Measurements from ENCODE around the gene ULBP2.
A peak's percentile ranks its signal among the peaks of the same experiment; 100 is the strongest.
"Not testable (repeated sequence)": the region's sequence is repeated elsewhere in the genome, so short reads cannot be mapped to it uniquely, and the experiment has no call there.

Gene ULBP2

GRCh38 chr6:149941583-149942460, at the start of gene ULBP2:
TSS of gene ULBP2 (plus strand) at chr6:149942014. CDS start at chr6:149942073, 59 bp downstream.
- DNase-seq (ENCODE audit: low read depth): peak; percentile 85

- no peak for DNase-seq (ENCODE audit: low read depth)
Measured at GRCh38 chr6:149895048-149895590, 46.7 kb upstream of the ULBP2 start.

- no peak for DNase-seq (ENCODE audit: low read depth)
Measured at GRCh38 chr6:149895833-149896271, 46.0 kb upstream of the ULBP2 start.

- no peak for DNase-seq (ENCODE audit: low read depth)
Measured at GRCh38 chr6:149896491-149896890, 45.3 kb upstream of the ULBP2 start.

GRCh38 chr6:149897015-149897697, 44.7 kb upstream of the ULBP2 start:
- DNase-seq (ENCODE audit: low read depth): peak; percentile 91

- DNase-seq (ENCODE audit: low read depth): no peak
Measured at GRCh38 chr6:149897855-149898744, 43.7 kb upstream of the ULBP2 start, which contains the start of gene RAET1E. TSS of gene RAET1E (minus strand) at chr6:149898113. CDS start at chr6:149890901, 7,212 bp downstream.

GRCh38 chr6:149898966-149899365, 42.8 kb upstream of the ULBP2 start:
- no peak for DNase-seq (ENCODE audit: low read depth)

- DNase-seq (ENCODE audit: low read depth): no peak
Measured at GRCh38 chr6:149899486-149899885, 42.3 kb upstream of the ULBP2 start.

GRCh38 chr6:149899926-149900619, 41.7 kb upstream of the ULBP2 start:
- no peak for DNase-seq (ENCODE audit: low read depth)

- no peak for DNase-seq (ENCODE audit: low read depth)
Measured at GRCh38 chr6:149900620-149901443, 41.0 kb upstream of the ULBP2 start.

GRCh38 chr6:149901444-149902140, 40.2 kb upstream of the ULBP2 start:
- no peak for DNase-seq (ENCODE audit: low read depth)

- no peak for DNase-seq (ENCODE audit: low read depth)
Measured at GRCh38 chr6:149903938-149904611, 37.7 kb upstream of the ULBP2 start.

GRCh38 chr6:149904661-149905370, 37.0 kb upstream of the ULBP2 start:
- no peak for DNase-seq (ENCODE audit: low read depth)

GRCh38 chr6:149905371-149905910, 36.4 kb upstream of the ULBP2 start:
- DNase-seq (ENCODE audit: low read depth): no peak

GRCh38 chr6:149905911-149906371, 35.9 kb upstream of the ULBP2 start:
- no peak for DNase-seq (ENCODE audit: low read depth)

- DNase-seq (ENCODE audit: low read depth): no peak
Measured at GRCh38 chr6:149906405-149906804, 35.4 kb upstream of the ULBP2 start.

GRCh38 chr6:149907317-149907716, 34.5 kb upstream of the ULBP2 start:
- DNase-seq (ENCODE audit: low read depth): no peak

- DNase-seq (ENCODE audit: low read depth): not testable (repeated sequence)
Measured at GRCh38 chr6:149908480-149908879, 33.3 kb upstream of the ULBP2 start.

Data from HS-5 (cell line).